Kidney tubule cell (primary cell): Measurements from ENCODE around the gene FAM163B.
A peak's percentile ranks its signal among the peaks of the same experiment; 100 is the strongest.

Source experiments
- DNase-seq: peaks from one replicate; pipeline ENCODE4 v3.0.0-alpha.2; 2018; ENCODE audit warnings: low spot score

The FAM163B gene

GRCh38 chr9:133581011-133581410, 28.2 kb downstream of the FAM163B start:
- DNase-seq, result no peak

GRCh38 chr9:133580419-133580738, 28.8 kb downstream of the FAM163B start:
- peak; percentile 3 for DNase-seq

DNA sequence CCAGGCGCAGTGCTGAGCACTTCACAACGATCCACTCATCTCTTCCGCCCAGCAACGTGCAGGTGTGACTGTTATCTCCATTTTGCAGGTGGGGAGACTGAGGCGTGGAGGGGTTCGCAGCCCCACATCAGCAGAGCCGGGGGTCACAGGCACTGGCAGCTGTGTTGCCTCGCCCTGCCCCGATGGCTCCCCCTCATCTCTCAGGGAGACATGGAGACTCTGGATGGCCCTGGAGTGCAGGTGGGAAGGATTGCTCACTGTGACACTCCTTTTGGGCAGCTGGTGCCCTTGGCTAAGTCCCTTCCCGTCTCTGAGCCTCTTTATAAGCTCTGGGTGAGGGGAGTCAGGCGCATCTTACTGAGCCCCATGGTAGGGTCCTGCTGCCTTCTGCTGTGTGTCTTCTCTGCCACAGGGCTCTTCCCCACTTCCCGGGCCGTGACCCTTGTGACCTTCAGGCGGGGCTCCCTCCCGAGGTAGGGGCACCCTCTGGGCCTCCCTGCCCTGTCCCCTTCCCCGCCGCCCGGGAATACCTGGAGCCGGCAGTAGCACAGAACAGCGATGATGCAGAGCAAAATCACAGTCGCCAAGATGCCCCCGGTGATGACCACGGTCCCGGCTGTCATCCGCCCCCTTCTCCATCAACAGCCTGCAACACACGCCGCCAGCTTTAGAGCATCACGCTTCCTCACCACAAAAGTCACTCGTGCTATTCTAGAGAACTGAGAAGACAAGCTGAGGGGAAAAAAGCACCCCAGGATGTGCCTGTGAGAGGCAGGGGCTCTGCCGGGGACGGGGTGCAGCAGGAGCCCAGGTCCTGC, 29.4 kb downstream of the FAM163B start:
- no peak for DNase-seq

- no peak for DNase-seq
These were observed 30.4 kb downstream of the FAM163B start for GRCh38 chr9:133578524-133579441.

- no peak for DNase-seq
These were observed 31.5 kb downstream of the FAM163B start for GRCh38 chr9:133577737-133578112.

GRCh38 chr9:133576875-133577736, 32.1 kb downstream of the FAM163B start:
- DNase-seq, result no peak

DNA sequence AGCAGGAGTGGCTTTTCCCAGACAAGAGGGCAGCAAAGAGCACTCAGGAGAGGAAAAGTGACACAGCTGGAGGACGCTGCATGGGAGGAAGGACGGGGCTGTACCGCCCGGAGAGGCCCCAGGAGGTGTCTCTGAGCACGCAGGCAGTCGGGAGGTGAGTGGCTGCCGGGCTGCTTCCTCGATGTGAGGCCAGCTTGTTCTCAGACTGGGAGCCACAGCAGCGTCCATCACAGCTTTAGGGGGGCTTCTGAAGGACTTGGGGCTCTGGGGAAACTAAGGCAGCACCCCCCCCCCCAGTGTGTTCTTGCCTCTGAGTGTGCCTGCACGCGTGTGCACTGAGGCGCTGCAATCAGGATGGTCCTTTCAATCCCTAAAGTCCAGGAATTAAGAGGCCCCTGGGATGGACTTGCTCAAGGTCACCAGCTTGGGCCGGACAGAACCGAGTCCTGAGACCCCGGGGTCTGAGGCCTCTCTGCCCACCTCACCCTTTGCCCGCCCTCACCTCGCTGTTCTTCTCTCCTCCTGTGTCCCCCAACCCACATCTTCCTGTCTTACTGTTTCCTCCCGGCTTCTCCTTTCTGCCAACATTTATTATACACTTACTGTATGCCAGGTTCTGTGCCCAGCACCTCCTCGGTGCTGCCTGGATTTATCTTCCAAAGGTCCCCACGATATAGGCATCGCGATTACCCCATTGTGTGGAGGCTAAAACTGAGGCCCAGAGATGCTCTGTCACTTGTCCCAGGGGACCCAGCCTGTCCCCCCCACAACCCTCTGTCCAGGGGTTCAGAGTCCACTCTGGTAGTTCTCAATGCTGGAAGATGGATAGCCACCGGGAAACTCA, 32.9 kb downstream of the FAM163B start:
- no peak for DNase-seq

GRCh38 chr9:133575186-133576030, 33.8 kb downstream of the FAM163B start:
- no peak for DNase-seq

- no peak for DNase-seq
These were observed 34.4 kb downstream of the FAM163B start for GRCh38 chr9:133574771-133575170.

GRCh38 chr9:133573791-133574515, 35.2 kb downstream of the FAM163B start:
- DNase-seq, result no peak

GRCh38 chr9:133572821-133573361, 36.3 kb downstream of the FAM163B start:
- no peak for DNase-seq

GRCh38 chr9:133571896-133572595, 37.1 kb downstream of the FAM163B start:
- DNase-seq, result no peak

GRCh38 chr9:133571391-133571890, 37.7 kb downstream of the FAM163B start:
- no peak for DNase-seq

DNA sequence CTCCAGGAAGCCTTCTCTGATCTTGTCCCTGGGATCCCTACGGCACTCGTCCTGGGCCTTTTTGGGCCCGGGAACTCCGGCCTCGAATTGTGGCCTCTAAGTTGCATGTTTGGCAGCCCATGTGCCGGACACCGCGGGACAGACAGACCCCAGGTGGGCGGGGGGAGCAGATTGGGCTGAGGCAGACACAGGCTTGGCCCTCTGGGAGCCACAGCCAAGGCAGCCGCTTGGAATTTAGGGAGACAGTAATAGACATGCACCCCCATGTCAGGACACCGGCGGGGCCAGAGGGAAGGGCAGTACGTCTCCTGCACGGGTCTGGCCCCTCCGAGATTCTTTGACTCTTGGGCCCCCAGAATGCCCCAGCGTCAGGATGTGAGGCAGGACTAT, 38.5 kb downstream of the FAM163B start:
- no peak for DNase-seq

GRCh38 chr9:133569891-133570690, 39.1 kb downstream of the FAM163B start:
- no peak for DNase-seq

DNA sequence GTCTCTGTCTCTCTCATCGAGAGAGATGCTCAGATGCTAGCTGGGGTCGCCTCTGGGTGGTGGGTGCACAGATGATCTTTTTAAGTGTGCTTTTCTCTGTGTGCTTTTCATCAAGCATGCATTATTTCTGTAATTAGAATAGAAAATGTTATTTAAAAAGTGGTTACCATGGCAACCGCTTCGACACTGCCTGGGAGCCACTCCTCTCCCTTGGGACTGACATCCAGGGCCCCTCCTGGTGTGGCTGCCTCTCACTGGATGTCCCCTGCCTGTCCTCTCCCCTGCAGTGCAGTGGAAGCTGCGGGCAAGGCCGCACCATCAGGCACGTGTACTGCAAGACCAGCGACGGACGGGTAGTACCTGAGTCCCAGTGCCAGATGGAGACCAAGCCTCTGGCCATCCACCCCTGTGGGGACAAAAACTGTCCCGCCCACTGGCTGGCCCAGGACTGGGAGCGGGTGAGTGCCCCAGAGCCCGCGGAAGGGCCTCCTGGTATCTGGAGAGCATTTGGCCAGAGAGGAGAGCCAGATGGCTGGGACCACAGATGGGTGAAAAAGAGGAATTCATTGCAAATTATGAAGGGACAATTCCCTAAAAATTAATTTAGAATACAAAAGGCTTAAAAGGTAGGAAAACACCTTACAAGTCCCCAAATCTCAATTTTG, 39.9 kb downstream of the FAM163B start:
- DNase-seq, result no peak

GRCh38 chr9:133568186-133568585, 41.0 kb downstream of the FAM163B start:
- no peak for DNase-seq
